Mucosa of gallbladder (tissue), 1 donor: Measurements from ENCODE around the gene SUSD2. TPM values are rescaled to one million over a fixed set of nuclear protein-coding genes. Genes with fewer than 3 reads are reported as not detected.

ENCODE experiments used
- DNase-seq: peaks from one replicate; pipeline ENCODE4 v3.0.0-alpha.2; 2020; ENCODE audit warnings: low spot score
- total RNA-seq: library from RNA; stranded (reverse); gene quantifications from one replicate; pipeline ENCODE4 v1.2.1, GENCODE V29; 2021
- donor health status: DM: no; HTN: no; CAD: no.

Gene SUSD2
- total RNA-seq, 1 donor from 2014 or later = 2.0 TPM

GRCh38 chr22:24149198-24149590 lies 32.1 kb upstream of the SUSD2 start:
- no peak for DNase-seq

- no peak for DNase-seq
Measured at GRCh38 chr22:24153353-24153752, 27.9 kb upstream of the SUSD2 start.

DNA sequence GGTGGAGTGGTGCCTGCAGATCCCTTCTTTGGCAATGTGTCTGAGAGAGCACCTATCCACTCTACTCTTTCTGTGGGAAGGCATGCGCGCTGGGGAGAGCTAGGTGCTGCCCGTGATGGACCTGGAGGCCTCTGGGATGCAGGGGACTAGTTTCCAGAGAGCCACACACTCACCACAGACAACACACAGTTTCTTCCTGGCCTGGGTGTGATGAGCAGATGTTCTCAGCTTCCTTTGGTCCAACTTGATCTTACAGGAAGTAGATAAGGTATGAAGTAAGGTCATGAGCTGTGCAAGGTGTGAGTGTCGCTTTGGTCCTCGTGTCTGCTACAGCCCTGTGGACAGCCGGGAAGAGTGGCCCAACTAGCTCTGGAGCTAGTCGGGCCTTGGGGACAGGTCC lies 27.3 kb upstream of the SUSD2 start:
- no peak for DNase-seq

DNA sequence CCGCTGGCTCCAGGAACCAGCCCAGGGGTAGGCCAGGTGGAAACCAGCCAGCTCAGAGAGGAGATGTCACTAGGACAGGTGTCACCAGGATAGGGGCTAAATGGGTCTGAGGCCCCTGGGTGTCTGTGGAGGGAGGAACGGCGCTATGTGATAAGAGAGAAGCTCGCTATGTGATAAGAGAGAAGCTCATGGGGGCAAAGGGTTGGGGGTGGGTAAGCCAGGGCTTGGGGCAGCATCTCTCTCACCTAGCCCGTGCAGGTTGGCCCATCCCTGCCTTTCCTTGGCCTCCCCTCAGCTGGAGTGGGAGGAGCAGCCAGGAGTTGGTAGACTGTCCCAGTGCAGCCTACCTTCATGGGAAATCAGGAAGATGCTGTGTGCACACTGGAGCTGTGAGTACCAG lies 26.5 kb upstream of the SUSD2 start:
- DNase-seq = no peak

DNA sequence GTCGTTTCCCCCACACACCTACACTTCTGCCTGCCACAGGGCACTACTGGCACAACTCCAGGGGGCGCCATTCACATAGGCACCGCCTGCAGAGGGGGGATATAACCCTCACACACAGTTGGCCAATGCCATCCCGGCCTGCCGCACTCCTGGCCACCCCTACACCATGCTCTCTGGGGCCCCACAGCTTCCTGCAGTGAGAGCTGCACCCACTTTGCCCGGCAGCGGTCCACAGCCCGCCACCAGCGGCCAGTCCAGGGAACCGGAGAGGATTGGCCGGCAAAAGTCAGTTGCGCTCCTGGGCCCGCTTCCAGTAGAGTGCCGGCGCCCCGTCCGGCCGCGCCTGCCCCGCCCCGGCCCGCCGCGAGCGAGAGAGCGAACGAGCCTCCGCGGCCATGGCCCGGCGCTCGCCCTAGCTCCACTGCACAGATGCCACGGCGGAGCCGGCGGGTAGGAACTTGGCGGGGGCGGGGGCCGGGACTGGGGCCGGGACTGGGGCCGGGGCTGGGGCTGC lies 25.6 kb upstream of the SUSD2 start:
- DNase-seq = peak; percentile 72

GRCh38 chr22:24156141-24156912 lies 25.0 kb upstream of the SUSD2 start:
- DNase-seq = no peak

DNA sequence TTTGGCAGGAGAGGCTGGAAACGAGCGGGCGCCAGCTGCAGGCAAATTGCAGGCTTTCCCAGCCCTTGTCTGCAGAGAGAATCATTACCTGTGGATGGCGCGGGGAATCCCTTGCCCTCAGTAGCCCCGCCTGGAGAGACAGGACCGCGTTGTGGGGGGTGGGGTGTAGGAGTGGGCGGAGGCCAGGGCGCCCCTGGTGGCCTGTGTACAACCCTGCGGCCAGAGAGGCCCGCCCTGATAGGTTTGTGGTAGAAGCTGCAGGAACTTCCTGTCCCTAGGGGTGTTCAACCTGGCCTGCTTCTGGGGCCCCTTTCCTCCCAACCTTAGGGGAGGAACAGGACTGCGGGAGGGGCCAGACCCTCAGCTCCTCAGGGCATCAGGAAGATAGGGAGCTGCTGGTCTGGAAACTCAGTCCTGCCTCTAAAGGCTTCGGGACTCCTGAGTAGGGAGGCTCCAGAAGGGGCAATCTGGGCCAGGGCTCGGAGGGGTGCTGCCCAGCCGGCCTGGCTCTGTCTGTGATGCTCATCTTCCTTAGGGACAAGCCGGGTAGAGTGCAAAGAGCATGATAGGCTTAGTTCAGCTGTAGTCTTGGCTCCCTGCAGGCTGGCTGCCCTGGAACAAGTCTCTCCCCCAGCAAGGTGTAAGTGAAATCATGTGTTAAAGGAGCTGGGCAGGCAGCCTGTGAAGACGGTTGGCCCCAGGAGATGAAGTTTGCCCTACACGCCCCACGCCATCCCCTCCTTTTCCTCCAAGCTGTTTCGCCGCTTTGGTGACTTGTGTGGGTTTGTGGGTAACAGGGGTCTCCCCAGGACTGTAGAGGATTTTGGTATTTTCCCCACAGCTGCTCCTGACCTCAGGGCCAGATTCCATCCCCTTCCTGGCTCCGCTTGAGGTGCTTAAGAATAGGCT lies 24.1 kb upstream of the SUSD2 start:
- peak; percentile 72 for DNase-seq

GRCh38 chr22:24157822-24158135 lies 23.5 kb upstream of the SUSD2 start:
- DNase-seq = no peak

GRCh38 chr22:24159650-24160049 lies 21.6 kb upstream of the SUSD2 start:
- DNase-seq = no peak

DNA sequence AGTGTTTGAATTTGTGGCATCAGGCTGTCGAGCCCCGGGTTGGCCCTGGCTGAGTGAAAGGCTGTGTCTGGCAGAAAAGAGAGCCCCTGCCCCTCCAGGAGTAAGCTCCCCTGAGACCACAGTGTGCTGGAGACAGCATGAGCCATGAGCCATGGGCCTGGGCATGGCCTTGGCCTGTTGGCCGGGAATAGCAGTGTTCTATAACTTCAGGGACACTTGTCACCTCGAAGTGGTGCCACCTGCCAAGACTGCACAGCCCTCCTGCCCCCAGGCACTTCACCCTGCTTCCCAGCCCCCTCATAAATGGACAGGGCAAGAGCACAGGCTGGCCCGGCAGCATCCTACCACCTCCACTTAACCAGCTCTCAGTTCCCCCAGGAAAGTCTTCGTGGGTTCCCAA lies 20.7 kb upstream of the SUSD2 start:
- no peak for DNase-seq

- no peak for DNase-seq
Measured at GRCh38 chr22:24161485-24161884, 19.8 kb upstream of the SUSD2 start.

DNA sequence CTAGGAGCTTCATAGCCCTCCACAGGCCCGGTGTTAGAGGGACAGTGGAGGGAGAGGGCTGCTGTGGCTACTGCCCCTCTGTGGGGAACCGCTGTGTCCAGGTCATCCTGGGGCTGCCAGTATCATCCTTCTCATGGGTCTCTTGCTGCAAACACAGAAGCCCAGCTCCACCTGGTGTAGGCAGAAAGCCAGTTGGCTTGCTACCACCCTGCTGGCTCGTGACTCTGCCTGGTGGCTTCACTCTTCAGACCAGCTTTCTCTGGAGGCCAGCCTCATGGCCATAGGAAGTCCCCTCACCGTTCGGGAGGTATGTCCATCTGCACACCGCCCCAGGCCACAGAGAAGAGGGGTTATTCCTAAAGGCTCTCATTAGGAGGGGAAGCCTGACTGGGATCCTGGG lies 19.4 kb upstream of the SUSD2 start:
- DNase-seq = no peak

DNA sequence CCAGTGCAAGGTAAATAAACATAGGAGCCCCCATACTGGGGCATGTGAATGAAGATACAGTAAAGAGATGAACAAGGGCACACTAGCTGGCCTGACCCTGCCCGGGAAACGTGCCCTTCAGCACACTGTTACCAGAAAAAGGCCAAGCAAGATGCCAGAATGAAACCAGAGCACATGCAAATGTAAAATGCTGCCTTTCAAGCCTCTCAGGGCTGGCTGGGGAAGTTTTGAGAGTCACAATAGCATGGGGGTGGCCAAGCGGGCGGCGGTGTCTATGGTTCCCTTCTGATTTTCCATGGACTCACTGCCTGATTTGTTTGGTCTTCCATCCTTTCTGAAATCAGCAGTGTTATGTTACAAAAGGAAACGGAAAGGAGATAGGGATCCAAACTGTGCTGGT lies 18.9 kb upstream of the SUSD2 start:
- DNase-seq = no peak

DNA sequence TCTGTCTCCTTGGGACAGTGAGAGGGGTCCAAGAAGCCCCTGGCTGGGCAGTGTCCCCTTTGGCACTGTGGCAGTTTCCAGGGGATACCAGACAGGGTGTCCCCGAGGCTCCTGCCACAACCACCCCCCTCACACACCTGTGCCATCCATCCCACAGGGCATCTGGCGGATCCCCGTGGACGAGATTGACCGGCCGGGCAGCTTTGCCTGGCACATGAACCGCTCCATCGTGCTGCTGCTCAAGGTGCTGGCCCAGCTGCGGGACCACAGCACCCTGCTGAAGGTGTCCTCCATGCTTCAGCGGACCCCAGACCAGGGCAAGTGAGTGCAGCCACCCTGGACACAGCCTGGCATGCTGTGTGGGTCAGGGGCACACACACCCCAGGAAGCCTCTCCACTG lies 17.0 kb upstream of the SUSD2 start:
- DNase-seq = no peak

DNA sequence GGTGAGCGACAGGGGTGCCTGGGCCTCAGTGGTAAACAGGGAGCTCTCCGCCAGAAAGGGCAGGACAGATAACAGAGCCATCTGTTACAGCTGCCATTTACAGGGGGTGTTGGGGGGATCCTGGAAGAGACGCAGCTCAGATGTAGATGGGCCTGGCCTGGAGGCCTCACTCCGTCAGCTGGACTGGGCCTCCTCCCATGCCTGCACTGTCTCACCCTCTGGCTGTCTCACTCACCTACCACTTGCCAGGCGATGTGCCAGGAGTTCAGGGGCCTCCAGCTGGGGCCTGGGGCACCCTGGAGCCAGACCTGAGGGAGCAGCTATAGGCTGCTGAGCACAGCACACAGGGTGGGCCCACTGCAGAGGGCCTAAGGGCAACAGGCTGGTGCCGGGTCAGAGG lies 16.3 kb upstream of the SUSD2 start:
- no peak for DNase-seq

- DNase-seq = no peak
Measured at GRCh38 chr22:24165673-24166072, 15.6 kb upstream of the SUSD2 start.

GRCh38 chr22:24166811-24167210 lies 14.5 kb upstream of the SUSD2 start:
- no peak for DNase-seq

DNA sequence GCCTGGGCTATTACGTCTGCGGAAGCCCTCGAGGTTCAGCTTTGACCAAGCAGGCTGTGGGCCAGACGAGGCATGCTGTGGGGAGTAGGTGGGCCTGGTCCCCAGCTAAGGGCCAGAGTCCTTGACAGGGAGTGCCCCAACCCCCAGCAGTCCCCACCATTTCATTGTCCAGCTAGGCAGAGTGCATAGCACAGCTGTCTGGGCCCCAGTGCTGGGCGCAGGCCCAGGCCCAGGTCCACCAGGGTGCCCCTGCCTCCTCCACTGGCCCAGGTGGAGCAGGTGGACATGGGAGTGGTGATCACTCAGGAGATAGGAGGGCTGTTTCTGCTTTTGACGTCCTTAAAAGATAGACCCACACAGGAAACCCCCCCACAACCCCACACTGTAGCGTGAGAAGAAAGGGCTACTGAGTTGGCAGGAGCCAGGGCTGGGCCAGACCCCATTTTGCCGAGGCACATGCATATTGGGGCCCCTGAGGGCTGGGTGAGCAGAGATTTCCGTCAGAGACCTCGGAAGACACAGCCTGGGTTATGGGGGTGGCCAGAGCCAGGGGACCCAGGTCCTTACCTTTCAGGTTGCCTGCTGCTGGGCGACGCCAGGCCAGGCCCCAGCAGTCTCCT lies 11.7 kb upstream of the SUSD2 start:
- no peak for DNase-seq

GRCh38 chr22:24170188-24170587 lies 11.1 kb upstream of the SUSD2 start:
- no peak for DNase-seq

GRCh38 chr22:24170632-24171031 lies 10.7 kb upstream of the SUSD2 start:
- no peak for DNase-seq

GRCh38 chr22:24171822-24172221 lies 9.5 kb upstream of the SUSD2 start:
- no peak for DNase-seq

DNA sequence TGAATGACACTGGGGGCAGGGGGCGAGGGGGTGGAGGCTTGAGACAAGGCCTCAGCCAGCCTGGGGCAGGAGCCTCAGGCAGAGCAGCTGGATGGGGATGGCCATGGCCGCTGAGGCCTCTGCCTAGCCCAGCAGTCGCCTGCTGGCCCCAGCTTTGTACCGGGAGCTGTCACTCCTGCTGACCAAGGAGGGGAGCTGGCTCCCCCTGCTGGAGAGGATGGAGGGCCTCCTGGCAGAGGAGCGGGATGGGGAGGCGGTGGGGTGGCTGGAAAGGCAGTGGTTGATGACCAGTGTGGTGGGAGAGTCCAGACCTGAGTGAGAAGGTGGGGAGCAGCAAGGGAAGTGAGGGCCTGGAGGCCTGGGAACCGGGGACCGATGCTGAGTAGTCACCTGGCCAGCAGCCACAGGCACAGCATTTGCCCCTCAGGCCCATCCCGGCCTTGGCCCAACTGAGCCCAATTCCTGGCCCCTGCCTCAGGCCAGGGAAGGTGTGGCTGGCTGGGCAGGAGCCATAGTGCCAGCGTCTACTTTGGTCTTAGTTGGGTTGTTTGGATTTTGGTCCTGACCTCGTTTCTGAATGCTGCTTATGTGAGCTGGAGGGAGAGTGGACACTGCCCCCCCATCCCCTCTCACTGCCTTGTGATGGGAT lies 6.0 kb upstream of the SUSD2 start:
- DNase-seq = peak; percentile 77
